ENCODE measurements around the gene PIK3R1. TPM values are rescaled to one million over a fixed set of nuclear protein-coding genes. Genes with fewer than 3 reads are reported as not detected.
"Not testable (repeated sequence)": the region's sequence is repeated elsewhere in the genome, so short reads cannot be mapped to it uniquely, and the experiment has no call there.

The PIK3R1 gene
- polyA plus RNA-seq, 1 donor: 60.0 TPM

- DNase-seq: no peak
These were observed 22.0 kb upstream of the PIK3R1 start for GRCh38 chr5:68193481-68194036.

GRCh38 chr5:68194386-68194785 is 21.2 kb upstream of the PIK3R1 start:
- no peak for DNase-seq

- no peak for DNase-seq
These were observed 20.4 kb upstream of the PIK3R1 start for GRCh38 chr5:68195137-68195536.

GRCh38 chr5:68196876-68197275 is 18.7 kb upstream of the PIK3R1 start:
- no peak for DNase-seq

- DNase-seq: no peak
These were observed 15.3 kb upstream of the PIK3R1 start for GRCh38 chr5:68200288-68200687.

- DNase-seq: not testable (repeated sequence)
These were observed 4.9 kb upstream of the PIK3R1 start for GRCh38 chr5:68210654-68211053.

GRCh38 chr5:68214482-68215207 is 911 bp upstream of the PIK3R1 start:
- DNase-seq: peak; percentile 40

GRCh38 chr5:68215898-68216244 is 315 bp downstream of the PIK3R1 start:
- no peak for DNase-seq

GRCh38 chr5:68216245-68217046 is 890 bp downstream of the PIK3R1 start:
- peak; percentile 45 for DNase-seq

- DNase-seq: no peak
These were observed 1.4 kb downstream of the PIK3R1 start for GRCh38 chr5:68217047-68217355.

GRCh38 chr5:68217528-68217927 is 2.0 kb downstream of the PIK3R1 start:
- no peak for DNase-seq

GRCh38 chr5:68219161-68219816 is 3.7 kb downstream of the PIK3R1 start:
- DNase-seq: no peak

- no peak for DNase-seq
These were observed 4.7 kb downstream of the PIK3R1 start for GRCh38 chr5:68220260-68220659.

GRCh38 chr5:68220914-68221313 is 5.4 kb downstream of the PIK3R1 start:
- DNase-seq: no peak

GRCh38 chr5:68221488-68221887 is 5.9 kb downstream of the PIK3R1 start:
- no peak for DNase-seq

- no peak for DNase-seq
These were observed 6.8 kb downstream of the PIK3R1 start for GRCh38 chr5:68222310-68222709.

GRCh38 chr5:68222824-68223354 is 7.3 kb downstream of the PIK3R1 start:
- no peak for DNase-seq

GRCh38 chr5:68223904-68224303 is 8.3 kb downstream of the PIK3R1 start:
- DNase-seq: no peak

GRCh38 chr5:68224509-68225187 is 9.1 kb downstream of the PIK3R1 start:
- DNase-seq: no peak

GRCh38 chr5:68225188-68225910 is 9.8 kb downstream of the PIK3R1 start:
- no peak for DNase-seq

- no peak for DNase-seq
These were observed 10.5 kb downstream of the PIK3R1 start for GRCh38 chr5:68225911-68226545.
